ENCODE data around the gene RBM33.
"Not testable (repeated sequence)": the region's sequence is repeated elsewhere in the genome, so short reads cannot be mapped to it uniquely, and the experiment has no call there.

Gene RBM33

GRCh38 chr7:155688237-155688636 is 43.8 kb downstream of the RBM33 start:
- DNase-seq (ENCODE audit: low read depth in 1 of 2, low spot score in 1 of 2) = not testable (repeated sequence)

- not testable (repeated sequence) for DNase-seq (ENCODE audit: low read depth in 1 of 2, low spot score in 1 of 2)
Measured at GRCh38 chr7:155690655-155691054, 46.2 kb downstream of the RBM33 start.

GRCh38 chr7:155692317-155692716 is 47.9 kb downstream of the RBM33 start:
- DNase-seq (ENCODE audit: low read depth in 1 of 2, low spot score in 1 of 2) = no peak

- no peak for DNase-seq (ENCODE audit: low read depth in 1 of 2, low spot score in 1 of 2)
Measured at GRCh38 chr7:155693826-155694225, 49.4 kb downstream of the RBM33 start.

GRCh38 chr7:155694851-155695250 is 50.4 kb downstream of the RBM33 start:
- no peak for DNase-seq (ENCODE audit: low read depth in 1 of 2, low spot score in 1 of 2)

GRCh38 chr7:155696747-155697146 is 52.3 kb downstream of the RBM33 start:
- no peak for DNase-seq (ENCODE audit: low read depth in 1 of 2, low spot score in 1 of 2)

- DNase-seq (ENCODE audit: low read depth in 1 of 2, low spot score in 1 of 2) = no peak
Measured at GRCh38 chr7:155698633-155699032, 54.2 kb downstream of the RBM33 start.

- DNase-seq (ENCODE audit: low read depth in 1 of 2, low spot score in 1 of 2) = no peak
Measured at GRCh38 chr7:155699180-155699579, 54.7 kb downstream of the RBM33 start.

- DNase-seq (ENCODE audit: low read depth in 1 of 2, low spot score in 1 of 2) = no peak
Measured at GRCh38 chr7:155700847-155701246, 56.4 kb downstream of the RBM33 start.

- DNase-seq (ENCODE audit: low read depth in 1 of 2, low spot score in 1 of 2) = no peak
Measured at GRCh38 chr7:155701972-155702544, 57.6 kb downstream of the RBM33 start.

GRCh38 chr7:155702616-155703015 is 58.2 kb downstream of the RBM33 start:
- DNase-seq (ENCODE audit: low read depth in 1 of 2, low spot score in 1 of 2) = no peak

- DNase-seq (ENCODE audit: low read depth in 1 of 2, low spot score in 1 of 2) = no peak
Measured at GRCh38 chr7:155705623-155706360, 61.3 kb downstream of the RBM33 start.

- DNase-seq (ENCODE audit: low read depth in 1 of 2, low spot score in 1 of 2) = no peak
Measured at GRCh38 chr7:155706376-155706775, 61.9 kb downstream of the RBM33 start.

- DNase-seq (ENCODE audit: low read depth in 1 of 2, low spot score in 1 of 2) = no peak
Measured at GRCh38 chr7:155709453-155709852, 65.0 kb downstream of the RBM33 start.

GRCh38 chr7:155710031-155710430 is 65.6 kb downstream of the RBM33 start:
- no peak for DNase-seq (ENCODE audit: low read depth in 1 of 2, low spot score in 1 of 2)

- DNase-seq (ENCODE audit: low read depth in 1 of 2, low spot score in 1 of 2) = no peak
Measured at GRCh38 chr7:155710530-155710929, 66.1 kb downstream of the RBM33 start.

GRCh38 chr7:155711081-155711480 is 66.6 kb downstream of the RBM33 start:
- no peak for DNase-seq (ENCODE audit: low read depth in 1 of 2, low spot score in 1 of 2)

GRCh38 chr7:155713384-155713783 is 68.9 kb downstream of the RBM33 start:
- no peak for DNase-seq (ENCODE audit: low read depth in 1 of 2, low spot score in 1 of 2)

GRCh38 chr7:155714702-155715101 is 70.2 kb downstream of the RBM33 start:
- DNase-seq (ENCODE audit: low read depth in 1 of 2, low spot score in 1 of 2) = no peak

- DNase-seq (ENCODE audit: low read depth in 1 of 2, low spot score in 1 of 2) = no peak
Measured at GRCh38 chr7:155715111-155715805, 70.8 kb downstream of the RBM33 start.

GRCh38 chr7:155717010-155717744 is 72.7 kb downstream of the RBM33 start:
- no peak for DNase-seq (ENCODE audit: low read depth in 1 of 2, low spot score in 1 of 2)

GRCh38 chr7:155721056-155721455 is 76.6 kb downstream of the RBM33 start:
- no peak for DNase-seq (ENCODE audit: low read depth in 1 of 2, low spot score in 1 of 2)

Data from activated T-helper 1 cell treated with anti-CD3 and anti-CD28 coated beads, Interleukin-2, amount 50 U/mL, for 16 hours (primary cell).